HepG2 (cell line): ENCODE data around the gene TNFSF12. TPM values are rescaled to one million over a fixed set of nuclear protein-coding genes. Genes with fewer than 3 reads are reported as not detected.

Experiments used
- BORCS8-MEF2B ChIP-seq: sonication (generic); formaldehyde crosslinking; IDR thresholded peaks from 2 replicates; pipeline ENCODE4 v1.8.0; 2022; ENCODE audit warnings: mild to moderate bottlenecking, missing genetic modification reagents
- HOXD1 ChIP-seq: sonication (generic); formaldehyde crosslinking; IDR thresholded peaks from 2 replicates; pipeline ENCODE4 v1.5.0; 2020; ENCODE audit warnings: missing genetic modification reagents
- IKZF4 ChIP-seq: sonication (generic); formaldehyde crosslinking; IDR thresholded peaks from 2 replicates; pipeline ENCODE4 v1.5.1; 2020; ENCODE audit warnings: borderline replicate concordance, mild to moderate bottlenecking, low read depth, missing genetic modification reagents; ENCODE audit errors: not compliant biosample characterization
- IRX3 ChIP-seq: sonication (generic); formaldehyde crosslinking; IDR thresholded peaks from 2 replicates; pipeline ENCODE4 v1.8.1; 2023; ENCODE audit warnings: mild to moderate bottlenecking, low read depth, missing genetic modification reagents, borderline replicate concordance
- MAX ChIP-seq: IDR thresholded peaks from 2 replicates; pipeline ENCODE4 v1.6.1; 2012; ENCODE audit warnings: inconsistent platforms
- NFKBIZ ChIP-seq: IDR thresholded peaks from 2 replicates; pipeline ENCODE4 v1.6.1; 2018; ENCODE audit warnings: missing genetic modification reagents, missing compliant biosample characterization
- RARG ChIP-seq: sonication (generic); formaldehyde crosslinking; IDR thresholded peaks from 2 replicates; pipeline ENCODE4 v1.4.0; 2020; ENCODE audit warnings: low read depth, mild to moderate bottlenecking, missing genetic modification reagents
- RBM39 ChIP-seq: fragments of 200-400 bp; formaldehyde crosslinking; IDR thresholded peaks from one replicate; pipeline ENCODE4 v1.6.1; 2018; ENCODE audit warnings: antibody characterized with exemption, mild to moderate bottlenecking, low read depth, low read length; ENCODE audit not compliant: poor library complexity, severe bottlenecking
- RFX3 ChIP-seq: IDR thresholded peaks from 2 replicates; pipeline ENCODE4 v1.6.1; 2016; ENCODE audit warnings: missing biosample characterization, missing genetic modification reagents
- TAF15 ChIP-seq: fragments of 200-400 bp; formaldehyde crosslinking; IDR thresholded peaks from one replicate; pipeline ENCODE4 v1.6.1; 2018; ENCODE audit warnings: mild to moderate bottlenecking, low read depth, low read length; ENCODE audit not compliant: poor library complexity, severe bottlenecking
- TBX3 ChIP-seq: fragments of 450-650 bp; IDR thresholded peaks from 2 replicates; pipeline ENCODE4 v1.6.1; 2017; ENCODE audit warnings: antibody characterized with exemption, mild to moderate bottlenecking, inconsistent platforms, borderline replicate concordance
- ZBTB38 ChIP-seq: sonication (generic); formaldehyde crosslinking; IDR thresholded peaks from 2 replicates; pipeline ENCODE4 v1.5.1; 2020; ENCODE audit warnings: mild to moderate bottlenecking, missing genetic modification reagents
- ZBTB43 ChIP-seq: sonication (generic); formaldehyde crosslinking; conservative IDR thresholded peaks from 2 replicates; pipeline ENCODE4 v1.4.0; 2020; ENCODE audit warnings: missing genetic modification reagents
- ZKSCAN5 ChIP-seq: sonication (generic); formaldehyde crosslinking; IDR thresholded peaks from 2 replicates; pipeline ENCODE4 v1.5.1; 2020; ENCODE audit warnings: mild to moderate bottlenecking, missing genetic modification reagents
- ZNF30 ChIP-seq: sonication (generic); formaldehyde crosslinking; IDR thresholded peaks from 2 replicates; pipeline ENCODE4 v1.5.0; 2020; ENCODE audit warnings: mild to moderate bottlenecking, missing genetic modification reagents
- ZNF331 ChIP-seq: sonication (generic); formaldehyde crosslinking; IDR thresholded peaks from 2 replicates; pipeline ENCODE4 v1.4.0; 2020; ENCODE audit warnings: missing genetic modification reagents
- ZNF34 ChIP-seq: sonication (generic); formaldehyde crosslinking; IDR thresholded peaks from 2 replicates; pipeline ENCODE4 v1.4.0; 2020; ENCODE audit warnings: mild to moderate bottlenecking, missing genetic modification reagents, borderline replicate concordance
- ZNF484 ChIP-seq: sonication (generic); formaldehyde crosslinking; IDR thresholded peaks from 2 replicates; pipeline ENCODE4 v1.5.1; 2020; ENCODE audit warnings: mild to moderate bottlenecking, low read depth, missing genetic modification reagents, borderline replicate concordance
- ZNF510 ChIP-seq: sonication (generic); formaldehyde crosslinking; IDR thresholded peaks from 2 replicates; pipeline ENCODE4 v1.4.0; 2020; ENCODE audit warnings: low read depth, mild to moderate bottlenecking, missing genetic modification reagents
- ZNF556 ChIP-seq: sonication (generic); formaldehyde crosslinking; IDR thresholded peaks from 2 replicates; pipeline ENCODE4 v1.4.0; 2020; ENCODE audit warnings: mild to moderate bottlenecking, missing genetic modification reagents, borderline replicate concordance
- ZNF772 ChIP-seq: sonication (generic); formaldehyde crosslinking; IDR thresholded peaks from 2 replicates; pipeline ENCODE4 v1.5.0; 2020; ENCODE audit warnings: mild to moderate bottlenecking, missing genetic modification reagents
- ZNF816 ChIP-seq: sonication (generic); formaldehyde crosslinking; IDR thresholded peaks from 2 replicates; pipeline ENCODE4 v1.8.0; 2022; ENCODE audit warnings: missing genetic modification reagents, mild to moderate bottlenecking, borderline replicate concordance
- ZNF850 ChIP-seq: sonication (generic); formaldehyde crosslinking; conservative IDR thresholded peaks from 2 replicates; pipeline ENCODE4 v1.9.0; 2021; ENCODE audit warnings: mild to moderate bottlenecking, missing genetic modification reagents
- polyA plus RNA-seq, 8 experiments: library from polyadenylated mRNA; depleted of rRNA in 3 of 8; stranded (reverse) in 7 of 8; unstranded in 1 of 8; fragments of >200 nt; fragmentation: Illumina TruSeq in 4 of 8; extraction: Trizol in 4 of 8; gene quantifications; 2 replicates each; pipeline versions ENCODE4 v1.2.1 to v1.2.3, GENCODE V29; 2011 to 2016; ENCODE audit warnings: low read depth in 4 of 8, missing spikeins in 1 of 8, mixed read lengths in 1 of 8; ENCODE audit not compliant: insufficient read depth in 1 of 8
- total RNA-seq, 5 experiments: library from RNA; depleted of rRNA; stranded (reverse); fragments of >200 nt; fragmentation: Illumina TruSeq; extraction: Trizol; gene quantifications; 2 replicates each; pipeline ENCODE4 v1.2.3, GENCODE V29; 2016; ENCODE audit warnings: low read depth in 1 of 5
- TF ChIP-seq, protein P1 (sequence below): sonication (generic); formaldehyde crosslinking; IDR thresholded peaks from 2 replicates; pipeline ENCODE4 v1.4.0; 2020; ENCODE audit warnings: missing genetic modification reagents
- TF ChIP-seq, protein P2 (sequence below): IDR thresholded peaks from 2 replicates; pipeline ENCODE4 v1.6.1; 2016; ENCODE audit warnings: mild to moderate bottlenecking, missing biosample characterization, missing genetic modification reagents
- TF ChIP-seq, protein P3 (sequence below): sonication (generic); formaldehyde crosslinking; IDR thresholded peaks from 2 replicates; pipeline ENCODE4 v1.4.0; 2020; ENCODE audit warnings: missing genetic modification reagents, low read depth, mild to moderate bottlenecking, borderline replicate concordance

Gene TNFSF12
- total and polyA plus RNA-seq, 2 of the 13 experiments (the other 11 are each of a cell fraction or from before 2014, with no cell fraction given): 0.93 to 7.2 TPM

DNA sequence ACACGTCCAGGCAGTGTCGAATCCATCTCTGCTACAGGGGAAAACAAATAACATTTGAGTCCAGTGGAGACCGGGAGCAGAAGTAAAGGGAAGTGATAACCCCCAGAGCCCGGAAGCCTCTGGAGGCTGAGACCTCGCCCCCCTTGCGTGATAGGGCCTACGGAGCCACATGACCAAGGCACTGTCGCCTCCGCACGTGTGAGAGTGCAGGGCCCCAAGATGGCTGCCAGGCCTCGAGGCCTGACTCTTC is 23.4 kb downstream of the TNFSF12 start (continued):
- TF ChIP-seq ZBTB43 (CRISPR knock-in tag) (peak; percentile 59; the same call in 1 of the 2 replicates), ZNF850 (CRISPR knock-in tag) (no peak), ZKSCAN5 (0 out of 2 replicates have a peak, but pooled peaks have one; percentile 54), TAF15 (no peak), IKZF4 (CRISPR knock-in tag) (peak; percentile 49), BORCS8-MEF2B (peak; percentile 68; the same call in 1 of the 2 replicates), RFX3 (CRISPR knock-in tag) (no peak), ZNF556 (CRISPR knock-in tag) (no peak), RBM39 (no peak), IRX3 (CRISPR knock-in tag) (0 out of 2 replicates have a peak, but pooled peaks have one; percentile 42), ZNF34 (CRISPR knock-in tag) (peak; percentile 52; the same call in 1 of the 2 replicates), ZNF30 (CRISPR knock-in tag) (no peak), ZNF772 (CRISPR knock-in tag) (no peak; the same call in 1 of the 2 replicates), ZNF484 (CRISPR knock-in tag) (no peak), NFKBIZ (CRISPR knock-in tag) (no peak), ZBTB38 (CRISPR knock-in tag) (0 out of 2 replicates have a peak, but pooled peaks have one; percentile 19), MAX (peak; percentile 100), ZNF331 (CRISPR knock-in tag) (peak; percentile 64; the same call in 1 of the 2 replicates), RARG (no peak), TBX3 (0 out of 2 replicates have a peak, but pooled peaks have one; percentile 56), HOXD1 (CRISPR knock-in tag) (no peak), ZNF816 (CRISPR knock-in tag) (peak; percentile 24; the same call in 1 of the 2 replicates), ZNF510 (CRISPR knock-in tag) (0 out of 2 replicates have a peak, but pooled peaks have one; percentile 16)
- TF ChIP-seq, protein P1, sequence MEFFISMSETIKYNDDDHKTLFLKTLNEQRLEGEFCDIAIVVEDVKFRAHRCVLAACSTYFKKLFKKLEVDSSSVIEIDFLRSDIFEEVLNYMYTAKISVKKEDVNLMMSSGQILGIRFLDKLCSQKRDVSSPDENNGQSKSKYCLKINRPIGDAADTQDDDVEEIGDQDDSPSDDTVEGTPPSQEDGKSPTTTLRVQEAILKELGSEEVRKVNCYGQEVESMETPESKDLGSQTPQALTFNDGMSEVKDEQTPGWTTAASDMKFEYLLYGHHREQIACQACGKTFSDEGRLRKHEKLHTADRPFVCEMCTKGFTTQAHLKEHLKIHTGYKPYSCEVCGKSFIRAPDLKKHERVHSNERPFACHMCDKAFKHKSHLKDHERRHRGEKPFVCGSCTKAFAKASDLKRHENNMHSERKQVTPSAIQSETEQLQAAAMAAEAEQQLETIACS (CRISPR knock-in tag): no peak
- TF ChIP-seq, protein P2, sequence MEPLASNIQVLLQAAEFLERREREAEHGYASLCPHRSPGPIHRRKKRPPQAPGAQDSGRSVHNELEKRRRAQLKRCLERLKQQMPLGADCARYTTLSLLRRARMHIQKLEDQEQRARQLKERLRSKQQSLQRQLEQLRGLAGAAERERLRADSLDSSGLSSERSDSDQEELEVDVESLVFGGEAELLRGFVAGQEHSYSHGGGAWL (CRISPR knock-in tag): peak; percentile 87
- TF ChIP-seq, protein P3, sequence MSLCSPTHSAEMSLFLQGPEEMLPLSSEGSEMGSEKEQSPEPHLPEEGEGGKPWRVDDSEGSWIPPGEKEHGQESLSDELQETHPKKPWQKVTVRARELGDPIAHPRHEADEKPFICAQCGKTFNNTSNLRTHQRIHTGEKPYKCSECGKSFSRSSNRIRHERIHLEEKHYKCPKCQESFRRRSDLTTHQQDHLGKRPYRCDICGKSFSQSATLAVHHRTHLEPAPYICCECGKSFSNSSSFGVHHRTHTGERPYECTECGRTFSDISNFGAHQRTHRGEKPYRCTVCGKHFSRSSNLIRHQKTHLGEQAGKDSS (CRISPR knock-in tag): 0 out of 2 replicates have a peak, but pooled peaks have one; percentile 44
